CD14-positive monocyte (primary cell): ENCODE data around the gene ADRM1. TPM values are rescaled to one million over a fixed set of nuclear protein-coding genes. Genes with fewer than 3 reads are reported as not detected.

ENCODE experiments used
- DNase-seq, 3 donors: peaks; one replicate each; pipeline ENCODE4 v3.0.0-alpha.2; 2011 to 2022
- H2AFZ ChIP-seq: 2 replicates; pipeline ENCODE4 v1.6.0; 2012; ENCODE audit warnings: mild to moderate bottlenecking, low read depth, low read length, inconsistent platforms; ENCODE audit not compliant: insufficient read depth, poor library complexity, severe bottlenecking
- H3K27ac ChIP-seq, 2 donors: 1 replicate in 1 of 2; 2 replicates in 1 of 2; pipeline ENCODE4 v1.5.1; 2012 to 2013; ENCODE audit warnings: low read length in 2 of 2, control low read depth in 1 of 2, inconsistent platforms in 1 of 2, low read depth in 1 of 2, mild to moderate bottlenecking in 1 of 2
- H3K27me3 ChIP-seq, 2 donors: one replicate each; pipeline versions ENCODE4 v1.6.0 to v1.6.1; 2011 to 2013; ENCODE audit warnings: low read length in 2 of 2; ENCODE audit not compliant: control insufficient read depth in 2 of 2, insufficient read depth in 2 of 2
- H3K36me3 ChIP-seq, 2 donors: replicated peaks in 1 of 2; 1 replicate in 1 of 2; 2 replicates in 1 of 2; pipeline versions ENCODE4 v1.5.1 to v1.6.1; 2012 to 2013; ENCODE audit warnings: low read length in 2 of 2, control low read depth in 1 of 2, inconsistent platforms in 1 of 2, mild to moderate bottlenecking in 1 of 2; ENCODE audit not compliant: insufficient read depth in 2 of 2, control insufficient read depth in 1 of 2
- H3K4me1 ChIP-seq, 2 donors: 1 replicate in 1 of 2; 2 replicates in 1 of 2; pipeline versions ENCODE4 v1.5.1 to v1.6.1; 2012 to 2013; ENCODE audit warnings: low read length in 2 of 2, control low read depth in 1 of 2, inconsistent platforms in 1 of 2, mild to moderate bottlenecking in 1 of 2, moderate library complexity in 1 of 2; ENCODE audit not compliant: insufficient read depth in 2 of 2, control insufficient read depth in 1 of 2
- H3K4me2 ChIP-seq: replicated peaks from 2 replicates; pipeline ENCODE3; 2012; ENCODE audit warnings: low read length, moderate library complexity, mild to moderate bottlenecking; ENCODE audit not compliant: poor library complexity, severe bottlenecking; ENCODE audit errors: extremely low read depth
- H3K4me3 ChIP-seq, 3 experiments: fragments of 200-600 bp in 1 of 3; sonication (generic) in 1 of 3; replicated peaks in 1 of 3; 1 replicate in 2 of 3; 2 replicates in 1 of 3; pipeline ENCODE4 v1.5.1; 2011 to 2013; ENCODE audit warnings: low read length in 3 of 3, mild to moderate bottlenecking in 3 of 3, control low read depth in 2 of 3, low read depth in 2 of 3, inconsistent platforms in 1 of 3, moderate library complexity in 1 of 3
- H3K79me2 ChIP-seq: 2 replicates; pipeline ENCODE4 v1.6.0; 2012; ENCODE audit warnings: mild to moderate bottlenecking, control low read depth, inconsistent platforms, low read length, moderate library complexity; ENCODE audit not compliant: insufficient read depth
- H3K9ac ChIP-seq: 2 replicates; pipeline ENCODE4 v1.6.0; 2017; ENCODE audit warnings: low read length, mild to moderate bottlenecking; ENCODE audit not compliant: insufficient read depth, poor library complexity, severe bottlenecking
- H3K9me3 ChIP-seq, 2 donors: replicated peaks in 1 of 2; 1 replicate in 1 of 2; 2 replicates in 1 of 2; pipeline versions ENCODE4 v1.5.1 to v1.6.1; 2012 to 2013; ENCODE audit warnings: low read length in 2 of 2, control low read depth in 1 of 2; ENCODE audit not compliant: control insufficient read depth in 1 of 2, insufficient read depth in 1 of 2
- H4K20me1 ChIP-seq: 2 replicates; pipeline ENCODE4 v1.6.0; 2012; ENCODE audit warnings: mild to moderate bottlenecking, low read length, control low read depth, moderate library complexity; ENCODE audit not compliant: insufficient read depth
- H3K27ac Mint-ChIP-seq, 7 donors: one replicate each; pipeline ENCODE4 v1.8.0; 2020; ENCODE audit warnings: mild to moderate bottlenecking in 7 of 7, mixed read lengths in 7 of 7, moderate library complexity in 6 of 7, inconsistent platforms in 2 of 7
- H3K27me3 Mint-ChIP-seq, 3 donors: one replicate each; pipeline ENCODE4 v1.8.0; 2021 to 2022; ENCODE audit warnings: low read depth in 3 of 3, mild to moderate bottlenecking in 3 of 3, mixed read lengths in 3 of 3, moderate library complexity in 3 of 3, inconsistent platforms in 1 of 3
- H3K36me3 Mint-ChIP-seq, 2 donors: one replicate each; pipeline ENCODE4 v1.8.0; 2020; ENCODE audit warnings: mixed read lengths in 2 of 2, inconsistent platforms in 1 of 2, mild to moderate bottlenecking in 1 of 2
- H3K4me1 Mint-ChIP-seq: one replicate; pipeline ENCODE4 v1.8.0; 2020; ENCODE audit warnings: mild to moderate bottlenecking, mixed read lengths
- H3K4me3 Mint-ChIP-seq, 2 donors: one replicate each; pipeline ENCODE4 v1.8.0; 2020; ENCODE audit warnings: mild to moderate bottlenecking in 2 of 2, mixed read lengths in 2 of 2, moderate library complexity in 1 of 2
- H3K9me3 Mint-ChIP-seq, 7 donors: one replicate each; pipeline ENCODE4 v1.8.0; 2020 to 2022; ENCODE audit warnings: mixed read lengths in 7 of 7, mild to moderate bottlenecking in 6 of 7, moderate library complexity in 6 of 7, inconsistent platforms in 2 of 7
- CTCF ChIP-seq: fragments of 200-600 bp; IDR thresholded peaks from one replicate; pipeline ENCODE4 v1.8.0; 2022; ENCODE audit warnings: antibody characterized with exemption, mild to moderate bottlenecking
- WGBS: methylation state at CpG from one replicate; pipeline ENCODE4 v1.1.5; 2013; ENCODE audit warnings: missing lambda C conversion rate; ENCODE audit not compliant: insufficient coverage; 5-methylcytosine and 5-hydroxymethylcytosine counted together
- intact Hi-C, 2 donors: fragments of 100-400 bp; cut with micrococcal nuclease; formaldehyde crosslinking; loops; one replicate each; pipeline versions ENCODE4 v1.15.0 to v1.15.1; 2023
- polyA plus RNA-seq, 3 donors: library from polyadenylated mRNA; depleted of rRNA in 1 of 3; unstranded in 2 of 3; stranded (reverse) in 1 of 3; fragments of 300-500 nt in 2 of 3; fragments of >200 nt in 1 of 3; fragmentation: Illumina TruSeq in 2 of 3; gene quantifications; 1 replicate in 2 of 3; 2 replicates in 1 of 3; pipeline ENCODE4 v1.2.3, GENCODE V29; 2012 to 2021

The ADRM1 gene
- polyA plus RNA-seq, 3 donors: 63.3 to 81.5 (median 72.5) TPM

- no peak overlapping the region for H3K9ac ChIP-seq
- peaks cover 72% of the 10 kb centered on the region for H3K79me2 ChIP-seq
- DNase-seq: no peak
- peaks cover 0 to 4% (median 0%) of the 10 kb centered on the region in 3 donors for H3K27me3 Mint-ChIP-seq
- 100% methylated on average over 4 of the region's 6 CpGs for WGBS
- H4K20me1 ChIP-seq: peaks cover 99% of the 10 kb centered on the region
- peaks cover 6% of the 10 kb centered on the region for H3K4me1 Mint-ChIP-seq
- H3K27ac Mint-ChIP-seq: peak overlapping the region in 1 of 7 donors; percentile 50
- peaks cover 41 to 52% of the 10 kb centered on the region in 2 donors for H3K36me3 Mint-ChIP-seq
- H3K9me3 Mint-ChIP-seq: no peaks in the 10 kb centered on the region
- no peak for TF ChIP-seq CTCF
- intact Hi-C loops: no loop called here
- H3K4me2 ChIP-seq: no peak overlapping the region
- H3K27me3 ChIP-seq: no peaks in the 10 kb centered on the region
- H3K4me1 ChIP-seq: no peaks in the 10 kb centered on the region
- peaks cover 24 to 46% of the 10 kb centered on the region in 2 donors for H3K36me3 ChIP-seq
- H3K9me3 ChIP-seq: no peaks in the 10 kb centered on the region
- H3K27ac ChIP-seq: no peak overlapping the region
- H2AFZ ChIP-seq: no peak overlapping the region
- H3K4me3 Mint-ChIP-seq: no peak overlapping the region
- H3K4me3 ChIP-seq: no peak overlapping the region
Observed at GRCh38 chr20:62253398-62253797, 49.4 kb upstream of the ADRM1 start.

- no peak overlapping the region for H2AFZ ChIP-seq
- H3K4me1 Mint-ChIP-seq: peaks cover 2% of the 10 kb centered on the region
- H3K27ac Mint-ChIP-seq: peak overlapping the region in 2 of 7 donors; percentile 39 to 50
- H3K36me3 Mint-ChIP-seq: peaks cover 47 to 60% of the 10 kb centered on the region in 2 donors
- H3K4me3 Mint-ChIP-seq: no peak overlapping the region
- no peak for TF ChIP-seq CTCF
- no peak overlapping the region for H3K4me2 ChIP-seq
- no peaks in the 10 kb centered on the region for H3K4me1 ChIP-seq
- H3K36me3 ChIP-seq: peaks cover 29 to 54% of the 10 kb centered on the region in 2 donors
- no peaks in the 10 kb centered on the region for H3K27me3 ChIP-seq
- H3K9me3 ChIP-seq: no peaks in the 10 kb centered on the region
- H3K79me2 ChIP-seq: peaks cover 64% of the 10 kb centered on the region
- no peaks in the 10 kb centered on the region for H3K9me3 Mint-ChIP-seq
- H3K27me3 Mint-ChIP-seq: peaks cover 0 to 4% (median 0%) of the 10 kb centered on the region in 3 donors
- H4K20me1 ChIP-seq: peaks cover 99% of the 10 kb centered on the region
- no peak for DNase-seq
- H3K4me3 ChIP-seq: no peak overlapping the region
- intact Hi-C loops: no loop called here
- H3K27ac ChIP-seq: no peak overlapping the region
- H3K9ac ChIP-seq: no peak overlapping the region
- WGBS: 93% methylated on average over 23 of the region's 24 CpGs
Observed at GRCh38 chr20:62254021-62254724, 48.6 kb upstream of the ADRM1 start.
